GM11168 (cell line): Measurements from ENCODE around the gene PGRMC1.
"Not testable (repeated sequence)": the region's sequence is repeated elsewhere in the genome, so short reads cannot be mapped to it uniquely, and the experiment has no call there.

ENCODE experiments used
- in situ Hi-C: fragments of 300-500 bp; cut with MboI; formaldehyde crosslinking; loops from one replicate; pipeline ENCODE4 v1.12.0; 2022; ENCODE audit warnings: low sequenced_read_pairs; ENCODE audit not compliant: unreplicated experiment

Gene PGRMC1

DNA sequence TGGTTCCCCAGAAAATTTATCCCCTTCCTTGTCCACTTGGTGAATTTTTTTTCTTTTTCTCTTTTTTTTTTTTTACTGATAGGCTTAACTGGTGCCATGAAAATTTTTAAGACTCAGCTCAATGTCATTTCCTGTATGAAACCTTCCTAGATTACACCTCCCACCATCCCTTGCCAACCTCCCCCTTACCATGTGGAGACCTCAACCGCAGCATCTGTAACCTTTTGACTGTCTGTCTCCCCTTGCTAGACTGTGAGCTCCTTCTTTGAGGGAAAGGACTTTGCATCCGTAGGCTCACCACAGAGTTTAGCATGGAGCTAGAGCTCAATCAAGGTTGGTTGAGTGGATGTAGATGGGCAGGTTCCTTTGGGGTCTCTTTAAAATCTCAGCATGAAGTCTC lies 5.2 kb upstream of the PGRMC1 start:
- in situ Hi-C loops: no loop called here

DNA sequence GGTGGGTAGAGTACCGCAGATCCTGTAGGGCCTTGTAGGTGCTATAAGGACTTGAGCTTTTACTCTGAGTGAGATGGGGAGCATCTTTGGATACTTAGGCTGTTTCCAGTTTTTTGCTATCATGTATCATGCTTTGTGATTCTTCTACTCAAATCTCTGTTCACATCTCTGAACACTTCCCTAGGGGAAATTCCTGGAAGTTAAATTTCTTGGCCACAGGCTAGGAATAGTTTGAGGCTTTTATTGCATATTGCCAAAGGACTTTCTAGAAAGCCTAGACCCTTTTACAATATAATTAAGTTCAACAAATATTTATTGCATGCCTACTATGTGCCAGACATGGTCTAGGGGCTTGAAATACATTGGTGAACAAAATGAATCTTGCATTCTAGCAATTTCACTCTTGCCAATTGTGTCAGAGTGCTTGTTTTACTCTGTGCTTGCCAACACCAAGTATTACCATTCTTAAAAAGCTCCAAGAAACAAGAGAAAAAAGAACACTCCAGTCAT lies 4.1 kb upstream of the PGRMC1 start:
- in situ Hi-C loops: no loop called here

DNA sequence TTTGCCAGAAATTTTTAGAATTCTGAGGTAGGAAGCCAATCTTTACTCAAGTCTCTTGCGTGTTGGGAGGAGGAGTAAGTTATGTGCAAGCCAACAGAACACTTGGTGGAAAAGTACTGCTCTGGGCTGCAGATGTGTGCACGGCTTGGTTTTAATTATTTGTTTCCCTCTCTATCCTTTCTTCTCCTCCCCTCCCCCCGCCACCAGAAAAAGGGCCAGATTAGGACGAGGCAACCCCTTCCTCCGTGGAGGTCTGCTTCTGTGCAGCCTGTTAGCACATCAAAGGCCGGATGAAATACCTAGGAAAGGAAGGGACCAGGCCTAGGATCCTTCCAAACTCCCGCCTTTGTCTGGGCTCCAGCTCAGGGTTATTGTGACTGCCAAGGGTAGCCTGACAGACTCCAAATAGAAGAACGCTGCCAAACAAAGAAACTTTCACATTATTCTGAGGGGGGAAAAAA lies 1.0 kb upstream of the PGRMC1 start:
- in situ Hi-C loops: no loop called here

DNA sequence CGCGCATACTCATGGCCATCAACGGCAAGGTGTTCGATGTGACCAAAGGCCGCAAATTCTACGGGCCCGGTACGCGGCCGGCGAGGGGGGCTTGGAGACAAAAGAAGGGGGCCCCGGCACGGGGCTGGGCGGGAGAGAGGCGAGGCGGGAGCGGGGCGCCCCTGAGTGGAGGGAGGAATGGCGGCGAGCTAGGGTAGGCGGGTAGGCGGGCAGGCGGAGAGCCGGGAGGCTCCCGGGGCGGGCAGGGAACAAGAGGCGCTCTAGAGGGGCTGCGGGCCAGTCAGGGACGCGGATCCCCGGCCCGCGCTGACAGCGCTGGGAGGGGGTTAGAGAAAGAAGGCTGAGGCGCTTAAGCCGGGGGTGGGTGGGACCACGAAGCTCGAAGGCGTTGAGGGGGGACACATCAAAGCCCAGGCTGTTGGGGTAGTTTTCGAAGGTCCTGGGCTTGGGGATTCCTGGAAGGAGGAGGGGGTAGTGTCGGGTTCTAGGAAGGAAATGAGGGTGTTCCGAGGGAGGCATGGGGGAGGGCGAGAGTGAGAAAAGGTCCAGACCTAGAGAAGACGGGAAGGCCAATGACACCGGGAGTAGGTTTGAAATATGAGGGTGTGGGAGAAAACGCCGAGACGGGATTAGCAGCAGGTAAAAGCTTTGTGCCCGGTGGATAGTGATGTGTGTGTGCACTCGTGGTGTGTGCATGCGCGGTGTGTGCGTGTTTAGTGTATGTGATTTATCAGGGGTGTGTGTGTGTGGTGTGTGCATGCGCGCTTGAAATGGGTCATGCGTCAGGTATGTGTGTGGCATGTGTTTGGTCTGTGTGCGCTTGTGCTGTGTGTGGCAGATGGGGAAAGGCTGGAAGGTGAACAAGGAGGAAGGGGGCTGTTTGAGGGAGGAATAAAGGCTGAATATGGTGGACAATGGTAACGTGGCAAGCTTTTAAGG lies 807 bp downstream of the PGRMC1 start:
- in situ Hi-C loops: no loop called here

DNA sequence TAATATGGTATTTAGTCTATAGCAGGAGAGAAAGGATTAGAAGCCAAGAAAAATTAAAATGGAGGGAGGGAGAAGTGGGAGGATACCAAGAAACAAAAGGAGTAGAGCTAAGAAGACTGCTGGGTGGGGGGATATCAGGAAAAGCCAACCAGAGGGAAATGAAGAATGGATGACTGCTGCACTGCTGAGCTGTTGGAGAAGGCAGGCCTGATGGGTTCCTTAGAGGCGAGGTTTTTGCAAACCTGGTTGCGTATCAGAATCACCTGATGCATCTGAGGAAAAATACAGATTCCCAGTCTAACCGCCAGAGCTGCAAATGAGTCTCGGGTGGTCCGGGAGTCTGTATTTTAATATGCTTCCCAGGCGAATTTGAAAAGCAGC lies 1.5 kb downstream of the PGRMC1 start:
- in situ Hi-C loops: no loop called here

DNA sequence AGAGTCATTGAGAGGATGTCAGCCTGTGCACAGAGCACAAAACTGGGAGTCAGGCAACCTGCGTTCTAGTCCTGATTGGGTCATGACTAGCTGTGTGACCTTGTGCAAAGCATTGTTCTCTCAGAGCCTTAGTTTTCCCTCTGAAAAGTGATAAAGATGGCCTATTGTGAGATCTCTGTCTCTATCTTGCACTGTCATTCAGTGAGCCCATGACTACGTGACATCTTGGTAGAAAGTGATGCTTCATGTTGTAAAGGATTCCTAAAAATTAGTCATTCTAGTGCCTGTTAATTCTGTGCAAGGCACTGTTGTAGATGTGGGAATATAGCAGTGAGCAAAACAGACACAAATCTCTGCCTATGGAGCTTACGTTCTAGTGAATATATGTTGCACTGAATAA lies 2.5 kb downstream of the PGRMC1 start:
- in situ Hi-C loops: no loop called here

DNA sequence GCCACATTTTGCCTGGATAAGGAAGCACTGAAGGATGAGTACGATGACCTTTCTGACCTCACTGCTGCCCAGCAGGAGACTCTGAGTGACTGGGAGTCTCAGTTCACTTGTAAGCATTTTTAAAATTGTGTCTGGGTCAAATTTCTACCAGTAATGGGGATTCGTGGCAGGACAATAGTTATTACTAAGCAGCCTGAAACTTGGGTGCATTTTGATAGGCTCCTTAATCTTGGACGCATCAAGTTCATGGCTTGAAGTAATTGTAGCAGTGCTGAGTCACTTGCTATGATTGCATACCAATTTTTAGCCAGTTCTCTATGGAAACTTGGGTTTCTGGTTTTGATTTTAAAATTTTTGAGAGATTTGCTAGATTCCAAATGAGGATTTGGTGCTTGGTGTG lies 4.3 kb downstream of the PGRMC1 start:
- in situ Hi-C loops: no loop called here

DNA sequence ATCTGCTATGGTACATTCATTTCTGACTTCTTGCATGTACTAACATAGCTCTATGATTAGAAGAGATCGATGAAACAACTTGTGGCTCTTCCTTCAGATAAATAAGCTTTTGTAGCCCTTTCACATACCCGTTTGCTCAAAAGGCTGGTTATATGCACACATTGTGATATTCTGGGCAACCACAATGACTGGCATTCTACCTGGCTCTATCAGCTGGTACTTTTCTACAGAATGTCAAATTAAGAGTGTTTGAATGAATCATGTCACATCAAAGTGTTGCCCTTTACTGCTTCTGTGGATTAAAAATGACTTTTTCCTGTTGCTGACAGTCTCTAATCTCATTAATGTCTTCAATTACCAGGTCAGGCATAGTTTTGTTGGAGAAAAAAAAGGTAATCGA lies 11.6 kb downstream of the PGRMC1 start:
- in situ Hi-C loops: no loop called here

DNA sequence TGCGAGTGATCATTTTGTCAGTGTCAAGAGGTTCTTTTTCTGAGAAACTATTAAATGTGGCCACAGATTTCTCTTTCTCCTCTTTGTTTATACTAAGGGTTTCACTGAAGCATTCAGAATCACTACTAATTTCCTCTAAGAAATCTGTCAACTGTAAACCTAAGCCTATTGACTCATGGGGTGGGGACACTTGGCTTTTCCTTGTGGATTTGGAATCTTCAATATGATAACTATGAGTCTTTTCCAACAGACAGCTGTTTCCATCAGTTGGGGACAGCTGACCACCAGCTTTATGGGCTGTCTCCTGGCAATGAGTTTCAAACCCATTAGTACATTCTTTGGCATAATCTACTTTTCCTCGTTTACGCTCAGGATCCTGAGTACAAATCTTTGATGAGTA lies 13.8 kb downstream of the PGRMC1 start:
- in situ Hi-C loops: no loop called here

DNA sequence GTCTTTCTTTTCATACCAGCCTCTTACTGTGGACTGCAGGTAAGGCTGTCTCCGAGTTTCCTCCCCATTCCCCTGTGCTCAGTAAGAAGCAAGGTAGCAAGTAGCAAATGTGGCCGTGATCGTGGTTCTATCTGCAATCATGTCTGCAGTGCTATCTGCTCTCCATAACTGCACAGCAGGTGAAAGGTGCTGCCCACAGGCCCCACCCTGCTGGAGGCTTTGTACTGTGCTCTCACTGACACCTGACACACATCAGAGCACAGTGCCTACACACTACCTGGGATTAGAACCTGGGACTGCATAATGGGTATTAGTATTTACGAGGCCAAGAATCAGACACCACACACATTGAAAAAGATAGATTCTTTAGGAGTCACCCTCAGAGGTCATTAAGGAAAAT lies 15.3 kb downstream of the PGRMC1 start:
- in situ Hi-C loops: no loop called here

DNA sequence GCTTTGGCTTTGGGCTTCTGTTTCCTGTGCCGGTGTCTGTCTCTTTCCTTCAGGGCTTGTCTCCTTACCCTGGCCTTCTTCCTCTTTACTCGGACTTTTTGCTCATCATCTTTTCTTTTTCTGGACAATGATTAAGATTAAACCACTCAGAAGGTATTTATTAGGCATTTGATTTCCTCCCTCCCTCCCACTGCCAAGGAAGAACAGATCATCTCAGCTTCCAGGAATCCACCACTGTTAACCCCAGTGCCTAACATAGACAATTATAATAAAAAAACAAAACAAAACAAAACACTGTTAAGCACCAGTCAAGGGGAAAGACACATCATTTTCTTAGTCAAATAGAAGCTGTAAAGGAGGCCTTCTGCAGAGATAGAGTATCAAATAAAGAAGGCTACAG lies 16.6 kb downstream of the PGRMC1 start:
- in situ Hi-C loops: no loop called here

DNA sequence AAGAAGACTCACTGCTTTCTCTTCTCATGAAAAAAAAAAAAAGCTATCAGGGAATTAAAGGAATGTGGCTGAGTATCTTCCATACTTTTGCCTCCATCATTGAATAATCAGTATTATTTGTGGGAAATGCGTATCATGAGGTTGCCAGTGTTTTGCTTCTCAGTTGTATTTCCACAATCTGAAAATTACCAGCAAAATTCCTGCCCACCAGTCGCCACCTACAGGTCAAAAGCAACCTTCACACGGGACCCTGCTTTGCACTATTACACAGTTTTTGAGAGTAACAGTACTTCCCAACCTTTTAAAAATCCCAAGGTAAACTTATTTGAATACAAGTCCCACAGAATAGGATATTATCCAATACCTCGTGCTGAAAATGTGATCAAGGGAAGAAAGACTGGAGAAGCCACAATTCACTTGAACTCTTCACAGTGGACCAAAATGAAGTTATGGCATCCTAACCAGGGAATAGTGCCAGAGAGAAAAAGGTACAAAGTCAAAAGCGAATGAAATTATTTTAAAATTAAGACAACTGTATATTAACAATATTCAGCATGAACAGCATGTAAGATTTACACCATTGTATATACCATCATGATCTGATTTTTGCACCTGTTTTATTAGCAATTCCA lies 30.4 kb downstream of the PGRMC1 start:
- in situ Hi-C loops: loop anchor here (10.0 kb wide), 1 partner anchor 142 kb away; the partner anchor contains the start of gene KIAA1210

DNA sequence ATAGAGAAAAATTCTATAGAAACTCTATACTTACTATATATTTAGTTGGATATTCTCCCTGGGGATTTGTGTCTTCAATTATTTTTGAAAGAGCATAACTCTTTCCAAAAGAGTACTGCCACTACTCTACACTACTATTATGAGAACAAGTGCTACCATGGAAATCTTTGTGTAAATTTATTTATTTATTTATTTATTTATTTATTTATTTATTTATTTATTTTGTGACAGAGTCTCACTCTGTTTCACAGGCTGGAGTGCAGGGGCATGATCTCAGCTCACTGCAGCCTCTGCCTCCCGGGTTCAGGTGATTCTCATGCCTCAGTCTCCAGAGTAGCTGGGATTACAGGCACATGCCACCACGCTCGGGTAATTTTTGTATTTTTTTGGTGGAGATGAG lies 31.0 kb downstream of the PGRMC1 start:
- in situ Hi-C loops: loop anchor here (10.0 kb wide), 1 partner anchor 142 kb away; the partner anchor contains the start of gene KIAA1210

DNA sequence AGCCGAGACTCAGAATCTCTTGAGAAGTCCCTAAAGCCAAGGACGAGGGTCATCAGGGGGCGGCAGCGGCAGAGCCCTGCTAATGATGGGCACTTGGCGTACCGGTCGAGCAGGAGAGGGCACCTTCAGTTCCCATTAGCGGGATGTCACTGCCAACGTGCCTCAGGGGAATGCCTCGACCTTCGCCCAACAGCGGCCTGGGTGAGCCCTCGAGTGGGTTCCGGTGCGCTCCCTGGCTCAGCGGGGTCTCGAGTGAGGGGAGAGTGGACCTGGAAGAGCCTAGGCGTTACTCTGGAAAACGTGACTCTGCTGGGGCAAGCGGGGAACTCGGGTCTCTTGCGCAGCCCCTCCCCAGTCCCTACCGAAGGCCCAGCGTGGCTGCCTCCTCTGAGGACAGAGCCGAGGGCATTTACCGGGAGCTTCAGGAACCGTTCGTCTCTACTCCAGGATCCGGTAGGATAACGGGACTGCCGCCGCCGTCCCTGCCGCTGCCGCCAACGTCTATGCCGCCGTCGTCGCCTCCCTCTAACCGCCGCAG lies 36.9 kb downstream of the PGRMC1 start:
- in situ Hi-C loops: no loop called here

DNA sequence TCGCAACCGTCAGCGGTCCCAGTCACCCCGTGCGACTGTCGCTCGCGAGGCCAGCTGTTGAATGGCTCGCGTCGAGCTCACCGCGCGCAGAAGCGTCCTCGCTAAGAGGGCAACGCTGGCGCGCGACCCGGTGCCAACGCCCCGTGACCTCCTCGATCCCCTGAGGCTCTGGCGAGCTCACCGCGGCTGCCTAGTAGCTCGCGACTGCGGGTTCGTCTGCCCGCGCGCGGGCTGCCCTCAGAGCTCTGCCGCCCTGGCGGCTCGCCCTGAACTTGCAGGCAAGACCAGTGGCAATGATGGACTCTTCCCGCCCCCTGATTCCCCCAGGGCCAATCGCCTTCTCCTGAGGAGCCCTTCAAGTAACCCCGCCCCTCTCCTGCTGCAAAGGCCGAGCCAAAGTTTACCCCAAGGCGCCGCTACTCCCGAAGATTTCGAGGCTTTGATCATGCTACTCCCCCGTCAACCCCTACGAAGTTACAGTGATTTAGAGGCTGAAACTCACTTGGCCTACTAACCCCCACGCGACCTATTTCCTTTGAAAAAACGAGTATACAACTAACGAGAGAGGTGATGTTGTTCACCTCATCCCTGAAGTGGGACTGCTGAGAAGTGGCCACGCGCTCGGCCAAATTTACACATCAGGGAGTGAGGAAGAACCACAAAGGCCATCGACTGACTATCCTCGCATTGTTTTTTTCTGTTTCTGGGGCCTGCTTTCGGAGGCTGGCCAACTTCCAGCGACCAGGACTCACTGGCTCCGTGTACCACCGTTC lies 37.5 kb downstream of the PGRMC1 start:
- in situ Hi-C loops: no loop called here

DNA sequence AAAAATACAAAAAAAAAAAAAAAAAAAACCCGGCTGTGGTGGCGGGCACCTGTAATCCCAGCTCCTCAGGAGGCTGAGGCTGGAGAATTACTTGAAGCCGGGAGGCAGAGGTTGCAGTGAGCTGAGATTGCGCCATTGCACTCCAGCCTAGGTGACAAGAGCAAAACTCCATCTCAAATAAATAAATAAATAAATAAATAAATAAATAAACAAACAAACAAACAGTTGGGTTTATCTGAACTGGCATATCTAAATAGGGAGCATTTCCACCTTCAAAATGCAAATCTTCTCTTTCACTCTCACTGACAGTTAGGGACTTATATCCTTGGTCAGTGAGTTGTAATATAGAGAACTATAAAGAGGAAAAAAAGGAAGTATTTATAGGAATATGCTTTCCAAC lies 46.3 kb downstream of the PGRMC1 start:
- in situ Hi-C loops: not testable (repeated sequence)

DNA sequence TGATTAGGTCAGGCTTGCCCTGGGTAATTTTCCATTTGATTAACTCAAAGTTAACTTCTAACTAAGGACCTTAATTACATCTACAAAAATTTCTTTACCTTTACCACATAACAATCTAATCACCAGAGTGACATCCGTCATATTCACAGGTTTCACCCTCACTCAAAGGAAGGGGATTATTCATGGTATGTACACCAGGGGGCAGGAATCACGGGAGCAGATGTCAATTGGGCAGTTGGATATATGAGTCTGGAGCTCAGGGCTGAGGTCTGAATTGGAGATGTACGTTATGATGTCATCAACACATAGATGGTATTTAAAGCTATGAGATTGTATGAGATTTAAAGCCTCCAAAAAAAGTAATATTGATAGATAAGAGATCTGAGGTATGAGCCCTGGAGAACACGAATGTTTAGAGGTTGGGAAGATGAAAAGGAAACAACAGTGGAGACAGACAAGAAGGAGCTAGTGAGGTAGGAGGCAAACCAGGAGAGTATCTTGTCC lies 52.9 kb downstream of the PGRMC1 start:
- in situ Hi-C loops: no loop called here

DNA sequence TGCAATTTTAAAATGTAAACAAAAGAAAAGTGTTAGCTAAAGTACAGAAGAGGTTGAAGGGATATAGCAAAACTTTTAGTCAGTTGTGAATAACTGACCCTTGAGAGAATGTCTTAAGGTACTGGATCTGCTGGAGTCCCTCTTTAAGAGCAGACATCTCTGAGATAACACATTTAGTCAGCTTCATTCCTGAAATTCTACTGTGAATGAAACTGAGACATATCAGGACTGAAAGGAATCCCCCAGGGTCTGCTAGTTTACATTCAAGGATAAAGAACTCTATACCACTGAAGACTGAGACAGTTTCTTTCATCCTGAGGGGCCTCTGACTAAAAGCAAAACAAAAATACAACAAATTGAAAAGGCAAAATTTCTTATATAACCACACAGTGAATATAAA lies 54.4 kb downstream of the PGRMC1 start:
- in situ Hi-C loops: no loop called here

DNA sequence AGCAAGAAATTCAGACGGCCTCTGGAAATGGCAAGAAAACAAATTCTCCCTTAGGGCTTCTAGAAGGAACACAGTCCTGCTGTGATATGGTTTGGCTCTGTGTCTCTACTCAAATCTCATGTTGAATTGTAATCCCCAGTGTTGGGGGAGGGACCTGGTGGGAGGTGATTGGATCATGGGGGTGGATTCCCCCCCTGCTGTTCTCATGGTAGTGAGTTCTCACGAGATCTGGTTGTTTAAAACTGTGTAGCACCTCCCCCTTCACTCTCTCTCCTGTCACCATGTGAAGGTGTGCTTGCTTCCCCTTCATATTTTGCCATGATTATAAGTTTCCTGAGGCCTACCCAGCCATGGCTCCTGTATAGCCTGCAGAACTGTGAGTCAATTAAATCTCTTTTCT lies 55.2 kb downstream of the PGRMC1 start:
- in situ Hi-C loops: not testable (repeated sequence)

DNA sequence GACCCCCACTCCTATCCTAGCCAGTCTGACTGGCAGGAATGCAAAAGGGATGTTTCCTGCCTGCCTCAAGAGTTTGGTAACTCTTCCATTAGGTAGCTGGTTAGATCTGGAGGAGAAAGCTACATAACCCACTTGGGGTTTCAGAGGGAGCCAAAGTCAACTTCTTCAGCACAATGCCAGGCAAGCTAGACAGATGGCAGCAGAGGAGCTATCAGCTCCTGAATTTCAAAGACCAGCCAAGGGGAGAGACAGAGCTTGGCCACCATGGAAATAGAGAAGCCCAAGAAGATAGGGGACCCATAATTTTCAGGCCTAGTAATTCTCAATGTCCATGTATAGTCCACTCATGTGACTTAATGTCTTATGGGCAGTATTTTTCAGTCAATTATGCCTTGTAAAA lies 56.4 kb downstream of the PGRMC1 start:
- in situ Hi-C loops: no loop called here
